SK-N-SH (cell line): ENCODE results near the gene IL31. TPM values are rescaled to one million over a fixed set of nuclear protein-coding genes. Genes with fewer than 3 reads are reported as not detected.
A peak's percentile ranks its signal among the peaks of the same experiment; 100 is the strongest.
"Not testable (repeated sequence)": the region's sequence is repeated elsewhere in the genome, so short reads cannot be mapped to it uniquely, and the experiment has no call there.

ENCODE experiments used
- CTCF ChIA-PET: fragments of 300-600, 350-600 bp; formaldehyde crosslinking; extraction: SDS; loops from one replicate; lab custom pipeline; 2021; lab: Yijun Ruan, JAX
- POLR2A ChIA-PET: fragments of 350-600 bp; sonication (Branson Sonifier 250); formaldehyde crosslinking; extraction: SDS; loops from one replicate; lab custom pipeline; 2020; ENCODE audit warnings: antibody characterized with exemption, inconsistent platforms; lab: Yijun Ruan, JAX
- DNase-seq: peaks from one replicate; pipeline ENCODE4 v3.0.0; 2012
- H2AFZ ChIP-seq: fragments of 200-600 bp; sonication (generic); 2 replicates; pipeline ENCODE4 v1.8.1; 2016; ENCODE audit warnings: antibody characterized with exemption, mild to moderate bottlenecking, low read depth
- H3F3A ChIP-seq: fragments of 200-600 bp; sonication (generic); replicated peaks from 2 replicates; pipeline ENCODE3; 2016; ENCODE audit warnings: antibody characterized with exemption, mild to moderate bottlenecking; ENCODE audit not compliant: insufficient read depth
- H3K27ac ChIP-seq, 2 experiments: fragments of 200-500 bp in 1 of 2; fragments of 200-600 bp in 1 of 2; sonication (Bioruptor generic) in 1 of 2; sonication (generic), shearing (Covaris generic) in 1 of 2; 2 replicates each; pipeline versions ENCODE4 v1.5.1 to v1.6.1; 2014 to 2016; ENCODE audit warnings: low read depth in 2 of 2, inconsistent platforms in 1 of 2, low read length in 1 of 2, mild to moderate bottlenecking in 1 of 2, mixed read lengths in 1 of 2
- H3K27me3 ChIP-seq: fragments of 200-600 bp; sonication (generic), shearing (Covaris generic); 2 replicates; pipeline ENCODE4 v1.6.1; 2016; ENCODE audit warnings: mixed run types; ENCODE audit not compliant: insufficient read depth
- H3K36me3 ChIP-seq, 2 experiments: fragments of 200-500 bp in 1 of 2; fragments of 200-600 bp in 1 of 2; sonication (Bioruptor generic) in 1 of 2; sonication (generic) in 1 of 2; replicated peaks in 1 of 2; 2 replicates each; pipeline versions ENCODE3 to v1.5.1; 2014 to 2016; ENCODE audit warnings: low read length in 1 of 2, mild to moderate bottlenecking in 1 of 2; ENCODE audit not compliant: insufficient read depth in 2 of 2, control insufficient read depth in 1 of 2
- H3K4me1 ChIP-seq, 2 experiments: fragments of 200-500 bp in 1 of 2; fragments of 200-600 bp in 1 of 2; sonication (Bioruptor generic) in 1 of 2; sonication (generic), shearing (Covaris generic) in 1 of 2; 2 replicates each; pipeline versions ENCODE4 v1.5.1 to v1.6.1; 2014 to 2016; ENCODE audit warnings: low read depth in 1 of 2, low read length in 1 of 2, mixed run types in 1 of 2; ENCODE audit not compliant: insufficient read depth in 2 of 2, control insufficient read depth in 1 of 2
- H3K4me2 ChIP-seq: fragments of 200-600 bp; sonication (generic), shearing (Covaris generic); 2 replicates; pipeline ENCODE4 v1.6.1; 2017; ENCODE audit warnings: mixed run types
- H3K4me3 ChIP-seq, 2 experiments: fragments of 200-500 bp in 1 of 2; fragments of 200-600 bp in 1 of 2; sonication (Bioruptor generic) in 1 of 2; sonication (generic), shearing (Covaris generic) in 1 of 2; 2 replicates each; pipeline versions ENCODE4 v1.5.1 to v1.8.1; 2014 to 2016; ENCODE audit warnings: low read depth in 2 of 2, inconsistent platforms in 1 of 2, low read length in 1 of 2, mild to moderate bottlenecking in 1 of 2, mixed read lengths in 1 of 2, moderate library complexity in 1 of 2
- H3K79me2 ChIP-seq: fragments of 200-600 bp; sonication (generic); 2 replicates; pipeline ENCODE4 v1.8.1; 2017; ENCODE audit warnings: mild to moderate bottlenecking; ENCODE audit not compliant: insufficient read depth
- H3K9ac ChIP-seq: fragments of 200-600 bp; sonication (generic); 2 replicates; pipeline ENCODE4 v1.6.1; 2017; ENCODE audit warnings: mixed run types
- H3K9me2 ChIP-seq: fragments of 200-600 bp; sonication (generic); 2 replicates; pipeline ENCODE4 v1.6.1; 2017; ENCODE audit warnings: mixed run types
- H3K9me3 ChIP-seq: fragments of 200-600 bp; sonication (generic); 2 replicates; pipeline ENCODE4 v1.6.1; 2017; ENCODE audit warnings: mixed run types, mild to moderate bottlenecking, moderate library complexity
- H4K20me1 ChIP-seq: fragments of 200-600 bp; sonication (generic); 2 replicates; pipeline ENCODE4 v1.6.1; 2017; ENCODE audit warnings: mild to moderate bottlenecking, mixed run types; ENCODE audit not compliant: insufficient read depth
- CHD2 ChIP-seq: fragments of 150-350 bp; IDR thresholded peaks from 2 replicates; pipeline ENCODE4 v1.6.1; 2018; ENCODE audit warnings: low read length; ENCODE audit not compliant: partially characterized antibody
- EP300 ChIP-seq, 2 experiments: IDR thresholded peaks; 2 replicates each; pipeline versions ENCODE4 v1.4.0 to v1.6.1; 2012; ENCODE audit warnings: borderline replicate concordance in 1 of 2, low read depth in 1 of 2, low read length in 1 of 2
- FOSL2 ChIP-seq: IDR thresholded peaks from 2 replicates; pipeline ENCODE4 v1.4.0; 2012; ENCODE audit warnings: low read depth, mild to moderate bottlenecking, moderate library complexity, borderline replicate concordance
- FOXJ3 ChIP-seq: sonication (generic); formaldehyde crosslinking; IDR thresholded peaks from 2 replicates; pipeline ENCODE4 v1.5.1; 2020; ENCODE audit warnings: mild to moderate bottlenecking, missing genetic modification reagents
- GABPA ChIP-seq: IDR thresholded peaks from 2 replicates; pipeline ENCODE4 v1.4.0; 2012; ENCODE audit warnings: low read depth, mild to moderate bottlenecking
- GATA2 ChIP-seq: sonication (generic); formaldehyde crosslinking; IDR thresholded peaks from 2 replicates; pipeline ENCODE4 v1.5.0; 2020; ENCODE audit warnings: mild to moderate bottlenecking, missing genetic modification reagents
- MAX ChIP-seq: IDR thresholded peaks from 2 replicates; pipeline ENCODE4 v1.4.0; 2012; ENCODE audit warnings: low read depth
- MXI1 ChIP-seq: IDR thresholded peaks from 2 replicates; pipeline ENCODE4 v1.6.1; 2012; ENCODE audit warnings: mild to moderate bottlenecking, low read depth, low read length, improper control_type of control experiment
- RAD21 ChIP-seq: IDR thresholded peaks from 2 replicates; pipeline ENCODE4 v1.6.1; 2012; ENCODE audit warnings: mild to moderate bottlenecking, low read length
- RXRA ChIP-seq: IDR thresholded peaks from 2 replicates; pipeline ENCODE4 v1.4.0; 2012; ENCODE audit warnings: low read depth, mild to moderate bottlenecking, borderline replicate concordance
- SIN3A ChIP-seq: IDR thresholded peaks from 2 replicates; pipeline ENCODE4 v1.6.1; 2012; ENCODE audit warnings: low read depth, mild to moderate bottlenecking, low read length, moderate library complexity, borderline replicate concordance
- WGBS: methylation state at CpG from one replicate; pipeline ENCODE4 v1.1.6; 2017; ENCODE audit warnings: low lambda C conversion rate; 5-methylcytosine and 5-hydroxymethylcytosine counted together
- polyA plus RNA-seq, 3 experiments: library from polyadenylated mRNA; depleted of rRNA; stranded (reverse); fragments of >200 nt; gene quantifications; 2 replicates each; pipeline ENCODE4 v1.2.3, GENCODE V29; 2012
- TF ChIP-seq, protein P1 (sequence below): IDR thresholded peaks from 2 replicates; pipeline ENCODE4 v1.4.0; 2012; ENCODE audit warnings: low read depth, borderline replicate concordance
- TF ChIP-seq, protein P2 (sequence below): fragments of 200-600 bp; sonication (generic); IDR thresholded peaks from 2 replicates; pipeline ENCODE4 v1.6.1; 2017; ENCODE audit warnings: antibody characterized with exemption, mild to moderate bottlenecking, moderate library complexity
- TF ChIP-seq, protein P3 (sequence below): IDR thresholded peaks from 2 replicates; pipeline ENCODE4 v1.4.0; 2012; ENCODE audit warnings: low read depth, borderline replicate concordance

Gene IL31
- polyA plus RNA-seq, 1 of the 3 experiments (the other 2 are of a cell fraction) = not detected

DNA sequence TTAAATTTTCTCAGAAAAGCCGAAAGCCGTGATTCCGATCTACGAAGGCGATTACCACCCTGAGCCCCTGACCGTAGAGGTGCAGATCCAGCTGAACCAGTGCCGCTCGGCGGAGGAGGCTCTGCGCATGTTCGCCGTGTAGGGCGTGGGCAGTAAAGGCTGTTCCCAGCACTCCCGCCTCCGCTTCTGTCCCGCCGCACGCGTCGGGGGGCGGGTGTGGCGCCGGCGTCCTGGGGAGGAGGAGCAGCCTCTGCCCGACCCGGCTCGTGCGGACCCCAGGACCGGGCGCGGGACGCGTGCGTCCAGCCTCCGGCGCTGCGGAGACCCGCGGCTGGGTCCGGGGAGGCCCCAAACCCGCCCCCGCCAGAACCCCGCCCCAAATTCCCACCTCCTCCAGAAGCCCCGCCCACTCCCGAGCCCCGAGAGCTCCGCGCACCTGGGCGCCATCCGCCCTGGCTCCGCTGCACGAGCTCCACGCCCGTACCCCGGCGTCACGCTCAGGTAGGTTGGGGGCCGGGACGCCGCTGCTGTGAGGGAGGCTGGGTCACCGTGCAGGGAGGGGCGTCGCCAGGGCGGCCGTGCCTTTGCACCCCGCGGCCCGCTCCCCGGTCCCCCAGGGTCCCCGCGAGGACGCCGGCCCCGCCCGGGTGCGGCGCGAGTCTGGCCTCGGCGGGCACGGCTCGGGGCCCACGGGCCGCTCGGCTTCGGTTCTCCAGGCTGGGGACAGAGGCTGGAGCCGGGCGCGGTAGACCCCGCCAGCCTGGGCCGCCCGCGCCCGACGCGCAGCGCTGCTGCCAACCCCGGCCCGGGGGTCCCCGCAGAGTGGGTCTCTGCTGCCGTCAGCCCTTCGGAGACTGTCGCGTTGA, 29.5 kb upstream of the IL31 start, which contains the start of gene B3GNT4 (continued):
- TF ChIP-seq, protein P1, sequence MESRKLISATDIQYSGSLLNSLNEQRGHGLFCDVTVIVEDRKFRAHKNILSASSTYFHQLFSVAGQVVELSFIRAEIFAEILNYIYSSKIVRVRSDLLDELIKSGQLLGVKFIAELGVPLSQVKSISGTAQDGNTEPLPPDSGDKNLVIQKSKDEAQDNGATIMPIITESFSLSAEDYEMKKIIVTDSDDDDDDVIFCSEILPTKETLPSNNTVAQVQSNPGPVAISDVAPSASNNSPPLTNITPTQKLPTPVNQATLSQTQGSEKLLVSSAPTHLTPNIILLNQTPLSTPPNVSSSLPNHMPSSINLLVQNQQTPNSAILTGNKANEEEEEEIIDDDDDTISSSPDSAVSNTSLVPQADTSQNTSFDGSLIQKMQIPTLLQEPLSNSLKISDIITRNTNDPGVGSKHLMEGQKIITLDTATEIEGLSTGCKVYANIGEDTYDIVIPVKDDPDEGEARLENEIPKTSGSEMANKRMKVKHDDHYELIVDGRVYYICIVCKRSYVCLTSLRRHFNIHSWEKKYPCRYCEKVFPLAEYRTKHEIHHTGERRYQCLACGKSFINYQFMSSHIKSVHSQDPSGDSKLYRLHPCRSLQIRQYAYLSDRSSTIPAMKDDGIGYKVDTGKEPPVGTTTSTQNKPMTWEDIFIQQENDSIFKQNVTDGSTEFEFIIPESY = no peak
- TF ChIP-seq GABPA (no peak), MAX (peak; percentile 72), RAD21 (no peak), SIN3A (no peak)
- TF ChIP-seq, protein P2, sequence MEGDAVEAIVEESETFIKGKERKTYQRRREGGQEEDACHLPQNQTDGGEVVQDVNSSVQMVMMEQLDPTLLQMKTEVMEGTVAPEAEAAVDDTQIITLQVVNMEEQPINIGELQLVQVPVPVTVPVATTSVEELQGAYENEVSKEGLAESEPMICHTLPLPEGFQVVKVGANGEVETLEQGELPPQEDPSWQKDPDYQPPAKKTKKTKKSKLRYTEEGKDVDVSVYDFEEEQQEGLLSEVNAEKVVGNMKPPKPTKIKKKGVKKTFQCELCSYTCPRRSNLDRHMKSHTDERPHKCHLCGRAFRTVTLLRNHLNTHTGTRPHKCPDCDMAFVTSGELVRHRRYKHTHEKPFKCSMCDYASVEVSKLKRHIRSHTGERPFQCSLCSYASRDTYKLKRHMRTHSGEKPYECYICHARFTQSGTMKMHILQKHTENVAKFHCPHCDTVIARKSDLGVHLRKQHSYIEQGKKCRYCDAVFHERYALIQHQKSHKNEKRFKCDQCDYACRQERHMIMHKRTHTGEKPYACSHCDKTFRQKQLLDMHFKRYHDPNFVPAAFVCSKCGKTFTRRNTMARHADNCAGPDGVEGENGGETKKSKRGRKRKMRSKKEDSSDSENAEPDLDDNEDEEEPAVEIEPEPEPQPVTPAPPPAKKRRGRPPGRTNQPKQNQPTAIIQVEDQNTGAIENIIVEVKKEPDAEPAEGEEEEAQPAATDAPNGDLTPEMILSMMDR = no peak
- TF ChIP-seq, all 33 proteins: peak for 3

DNA sequence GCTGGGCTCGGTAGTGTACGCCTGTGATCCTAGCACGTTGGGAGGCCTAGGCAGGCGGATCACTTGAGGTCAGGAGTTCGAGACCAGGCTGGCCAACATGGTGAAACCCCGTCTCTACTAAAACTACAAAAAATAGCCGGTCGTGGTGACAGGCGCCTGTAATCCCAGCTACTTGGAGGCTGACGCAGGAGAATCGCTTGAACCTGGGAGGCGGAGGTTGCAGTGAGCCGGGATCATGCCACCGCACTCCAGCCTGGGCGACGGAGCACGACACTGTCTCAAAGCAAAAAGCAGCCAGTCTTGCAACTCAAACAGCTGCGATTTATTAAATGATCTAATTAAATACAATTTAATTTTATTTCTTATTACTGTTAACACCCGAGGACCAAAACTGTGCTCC, 28.8 kb upstream of the IL31 start:
- 68% methylated on average over 19 of the region's 19 CpGs for WGBS
- H3K9me2 ChIP-seq, H4K20me1 ChIP-seq, DNase-seq, H3K27me3 ChIP-seq, H3K79me2 ChIP-seq, H3K9me3 ChIP-seq: not testable (repeated sequence)
- peaks cover 0 to 27% of the 10 kb centered on the region in 2 experiments; a peak in 2 of 4 replicates for H3K4me1 ChIP-seq
- H3K36me3 ChIP-seq = peaks cover 2 to 14% of the 10 kb centered on the region in 2 experiments
- peak overlapping the region; percentile 55 to 69 for H3K4me3 ChIP-seq
- 0 out of 2 replicates have a peak overlapping the region, but pooled peaks have one; percentile 43 for H3K9ac ChIP-seq
- peak overlapping the region; percentile 82 for H3K4me2 ChIP-seq
- ChIA-PET CTCF (interaction anchor here (0.8 to 5.7 kb wide), 7 partner anchors 11 to 269 kb away, joined by 3 to 30 read pairs (median 3); no protein-coding TSS in a partner anchor), POLR2A (interaction anchor here (1.0 to 3.4 kb wide), 2 partner anchors 23 to 25 kb away, joined by 7 to 14 read pairs; partner anchors contain the start of gene DIABLO)
- H3F3A ChIP-seq = peaks cover 12% of the 10 kb centered on the region
- H3K27ac ChIP-seq = peak overlapping the region in 1 of 2 experiments; percentile 39; a peak in 1 of 4 replicates
- peak overlapping the region; percentile 85 for H2AFZ ChIP-seq

DNA sequence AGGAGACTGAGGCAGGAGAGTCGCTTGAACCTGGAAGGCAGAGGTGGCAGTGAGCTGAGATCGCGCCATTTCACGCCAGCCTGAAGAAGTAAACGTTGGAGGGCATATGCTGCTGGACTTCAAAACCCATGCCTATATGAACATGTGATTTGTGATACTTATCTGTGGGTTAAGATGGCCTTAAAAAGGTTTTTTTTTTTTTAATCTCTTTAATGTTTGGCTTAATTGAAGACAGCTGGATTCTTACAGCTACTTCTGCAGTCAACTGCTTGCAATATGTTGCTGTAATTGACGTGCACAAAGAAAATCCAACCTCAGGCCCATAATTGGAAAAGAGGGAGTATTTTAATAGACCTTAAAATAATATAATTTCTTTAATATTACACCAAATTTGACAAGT, 28.0 kb upstream of the IL31 start:
- CTCF ChIA-PET = interaction anchor here (0.9 to 5.7 kb wide), 8 partner anchors 10 to 270 kb away, joined by 3 to 30 read pairs (median 4); no protein-coding TSS in a partner anchor
- TF ChIP-seq FOXJ3 (CRISPR knock-in tag) (0 out of 2 replicates have a peak, but pooled peaks have one; percentile 31), CHD2 (peak; percentile 72), GATA2 (CRISPR knock-in tag) (peak; percentile 68), RXRA (no peak), EP300 (IDR thresholded peaks at IDR 0.05; ENCODE audit: borderline replicate concordance in 1 of 2, low read depth in 1 of 2, low read length in 1 of 2) (peak in 1 of 2 experiments; percentile 84; a peak in 1 of 4 replicates), FOSL2 (no peak), MXI1 (0 out of 2 replicates have a peak, but pooled peaks have one; percentile 53)
- TF ChIP-seq, protein P3, sequence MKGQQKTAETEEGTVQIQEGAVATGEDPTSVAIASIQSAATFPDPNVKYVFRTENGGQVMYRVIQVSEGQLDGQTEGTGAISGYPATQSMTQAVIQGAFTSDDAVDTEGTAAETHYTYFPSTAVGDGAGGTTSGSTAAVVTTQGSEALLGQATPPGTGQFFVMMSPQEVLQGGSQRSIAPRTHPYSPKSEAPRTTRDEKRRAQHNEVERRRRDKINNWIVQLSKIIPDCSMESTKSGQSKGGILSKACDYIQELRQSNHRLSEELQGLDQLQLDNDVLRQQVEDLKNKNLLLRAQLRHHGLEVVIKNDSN = no peak
- TF ChIP-seq, protein P1 = no peak

More for the DNA sequence above, 28.0 kb upstream of the IL31 start:
- H3K9me3 ChIP-seq = no peaks in the 10 kb centered on the region
- H4K20me1 ChIP-seq = 0 out of 2 replicates have a peak, but pooled peaks cover under 1% of the 10 kb centered on the region
- H3K9ac ChIP-seq = no peak overlapping the region
- no peak overlapping the region for H3K4me3 ChIP-seq
- peaks cover 11% of the 10 kb centered on the region for H3F3A ChIP-seq
- H3K4me2 ChIP-seq = no peak overlapping the region
- H3K4me1 ChIP-seq = peaks cover 0 to 27% of the 10 kb centered on the region in 2 experiments; a peak in 2 of 4 replicates
- DNase-seq = peak; percentile 78
- peaks cover 0 to 6% of the 10 kb centered on the region in 2 experiments for H3K36me3 ChIP-seq
- H3K9me2 ChIP-seq = no peaks in the 10 kb centered on the region
- WGBS = 79% methylated on average over 6 of the region's 6 CpGs
- peak overlapping the region in 1 of 2 experiments; percentile 39; a peak in 1 of 4 replicates for H3K27ac ChIP-seq
- no peaks in the 10 kb centered on the region for H3K27me3 ChIP-seq
- H2AFZ ChIP-seq = no peak overlapping the region
- H3K79me2 ChIP-seq = no peaks in the 10 kb centered on the region
- POLR2A ChIA-PET = interaction anchor here (1.6 kb wide), 1 partner anchor 26 kb away, joined by 8 read pairs; no protein-coding TSS in a partner anchor
